CD4-positive, alpha-beta memory T cell (primary cell): ENCODE results near the gene PRKAG1. TPM values are rescaled to one million over a fixed set of nuclear protein-coding genes. Genes with fewer than 3 reads are reported as not detected.

Source experiments
- CTCF ChIA-PET: fragments of 350-600 bp; sonication (Branson Sonifier 250); formaldehyde crosslinking; loops from one replicate; lab custom pipeline; 2021; ENCODE audit warnings: inconsistent platforms; ENCODE audit not compliant: partially characterized antibody; lab: Charles Lee
- POLR2A ChIA-PET: fragments of 350-600 bp; sonication (Branson Sonifier 250); formaldehyde crosslinking; loops from one replicate; lab custom pipeline; 2021; ENCODE audit not compliant: partially characterized antibody; lab: Charles Lee
- DNase-seq, 5 donors: peaks; one replicate each; pipeline versions ENCODE4 v3.0.0 to v3.0.0-alpha.2; 2020 to 2022; ENCODE audit warnings: mixed read lengths in 1 of 5
- H3K27ac ChIP-seq: one replicate; pipeline ENCODE4 v1.7.0; 2013; ENCODE audit warnings: low read depth, low read length
- H3K27me3 ChIP-seq: 2 replicates; pipeline ENCODE4 v1.7.0; 2013; ENCODE audit warnings: mild to moderate bottlenecking, low read length, moderate library complexity; ENCODE audit not compliant: insufficient read depth
- H3K36me3 ChIP-seq: 2 replicates; pipeline ENCODE4 v1.7.0; 2013; ENCODE audit warnings: mild to moderate bottlenecking, low read length, moderate library complexity; ENCODE audit not compliant: insufficient read depth
- H3K4me1 ChIP-seq: 2 replicates; pipeline ENCODE4 v1.7.0; 2013; ENCODE audit warnings: mild to moderate bottlenecking, low read length, moderate library complexity; ENCODE audit not compliant: insufficient read depth
- H3K4me3 ChIP-seq, 2 donors: one replicate each; pipeline ENCODE4 v1.7.0; 2013; ENCODE audit warnings: low read length in 2 of 2, mild to moderate bottlenecking in 1 of 2
- H3K9me3 ChIP-seq, 2 donors: one replicate each; pipeline ENCODE4 v1.7.0; 2013; ENCODE audit warnings: low read length in 2 of 2, control low read depth in 1 of 2; ENCODE audit not compliant: control insufficient read depth in 1 of 2
- H3K27ac Mint-ChIP-seq, 7 donors: one replicate each; pipeline ENCODE4 v1.8.0; 2020 to 2021; ENCODE audit warnings: mixed read lengths in 7 of 7, mild to moderate bottlenecking in 6 of 7, inconsistent platforms in 3 of 7, moderate library complexity in 3 of 7
- H3K27me3 Mint-ChIP-seq, 2 donors: one replicate each; pipeline ENCODE4 v1.8.0; 2020 to 2021; ENCODE audit warnings: mixed read lengths in 2 of 2
- H3K36me3 Mint-ChIP-seq, 2 donors: one replicate each; pipeline ENCODE4 v1.8.0; 2020 to 2021; ENCODE audit warnings: mixed read lengths in 2 of 2, inconsistent platforms in 1 of 2, mild to moderate bottlenecking in 1 of 2
- H3K4me1 Mint-ChIP-seq, 4 donors: one replicate each; pipeline ENCODE4 v1.8.0; 2020 to 2021; ENCODE audit warnings: mixed read lengths in 4 of 4, mild to moderate bottlenecking in 1 of 4
- H3K4me3 Mint-ChIP-seq, 8 donors: one replicate each; pipeline ENCODE4 v1.8.0; 2020 to 2021; ENCODE audit warnings: mixed read lengths in 8 of 8, mild to moderate bottlenecking in 7 of 8, moderate library complexity in 6 of 8, inconsistent platforms in 3 of 8
- H3K9me3 Mint-ChIP-seq, 8 donors: one replicate each; pipeline ENCODE4 v1.8.0; 2020 to 2021; ENCODE audit warnings: mixed read lengths in 8 of 8, mild to moderate bottlenecking in 5 of 8, inconsistent platforms in 3 of 8, moderate library complexity in 1 of 8
- intact Hi-C: fragments of 100-400 bp; cut with micrococcal nuclease; formaldehyde crosslinking; loops from one replicate; pipeline ENCODE4 v1.15.1; 2023
- polyA plus RNA-seq, 2 donors: library from polyadenylated mRNA; unstranded; fragments of 300-500 nt; fragmentation: Illumina TruSeq; gene quantifications; one replicate each; pipeline ENCODE4 v1.2.3, GENCODE V29; 2021
- total RNA-seq, 2 experiments: library from RNA; stranded (reverse); gene quantifications; one replicate each; pipeline ENCODE4 v1.2.3, GENCODE V29; 2021

Gene PRKAG1
- total and polyA plus RNA-seq, 4 experiments from 2014 or later = 47.8 to 53.7 (median 49.6) TPM

DNA sequence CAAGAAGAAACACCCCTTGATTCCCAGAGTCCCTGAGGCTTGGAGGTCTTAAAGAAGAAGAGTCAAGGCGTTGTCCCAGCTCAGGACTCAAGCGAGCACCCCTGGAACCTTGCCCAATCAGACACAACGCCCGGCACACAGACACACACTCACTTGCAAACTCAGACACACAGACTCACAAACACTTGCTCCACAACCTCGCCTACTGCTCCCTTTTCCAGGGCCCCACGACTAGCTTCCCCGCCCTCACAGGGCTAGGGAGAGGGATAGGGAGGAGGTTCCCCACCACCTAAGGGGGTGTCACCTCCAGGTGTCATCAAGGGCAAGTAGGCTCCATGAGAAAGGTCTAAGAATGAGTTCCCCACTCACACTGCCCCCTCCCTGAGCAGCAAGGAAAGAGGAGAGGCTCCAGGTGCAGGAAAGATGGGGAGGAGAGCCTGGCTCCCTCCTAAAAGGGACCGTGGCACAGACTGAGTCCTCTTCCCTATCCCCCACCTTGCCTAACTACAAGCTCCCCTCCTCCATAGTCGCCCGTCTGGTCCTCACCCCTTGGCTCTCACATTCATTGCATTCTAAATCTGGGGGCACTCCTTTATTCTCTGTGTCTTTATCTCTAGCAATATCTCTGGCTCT lies 47.8 kb downstream of the PRKAG1 start:
- Histone ChIP-seq H3K27ac (no peak overlapping the region), H3K9me3 (no peaks in the 10 kb centered on the region), H3K36me3 (no peaks in the 10 kb centered on the region), H3K27me3 (peaks cover 26% of the 10 kb centered on the region), H3K4me1 (peaks cover 39% of the 10 kb centered on the region), H3K4me3 (peak overlapping the region in 1 of 2 donors; percentile 41)
- peak overlapping the region in 6 of 7 donors; percentile 4 to 88 (median 48) for H3K27ac Mint-ChIP-seq
- H3K9me3 Mint-ChIP-seq = peaks cover 0 to 2% (median 0%) of the 10 kb centered on the region in 8 donors
- POLR2A ChIA-PET = interaction anchor here (1.2 to 4.7 kb wide), 3 partner anchors 9 to 16 kb away, joined by 4 to 36 read pairs (median 5); partner anchors contain the start of genes ARF3 and WNT1
- no peak for DNase-seq
- no peaks in the 10 kb centered on the region for H3K36me3 Mint-ChIP-seq
- H3K4me3 Mint-ChIP-seq = peak overlapping the region; percentile 51 to 87 (median 72)
- CTCF ChIA-PET = interaction anchor here (0.6 to 2.3 kb wide), 7 partner anchors 13 to 1759 kb away, joined by 3 to 13 read pairs (median 3); no protein-coding TSS in a partner anchor
- intact Hi-C loops = loop anchor here (1.0 kb wide), 1 partner anchor 9 kb away; no protein-coding TSS in a partner anchor
- H3K4me1 Mint-ChIP-seq = peaks cover 13 to 39% (median 26%) of the 10 kb centered on the region in 4 donors
- peaks cover 29 to 30% of the 10 kb centered on the region in 2 donors for H3K27me3 Mint-ChIP-seq

GRCh38 chr12:48969833-48970701 lies 48.5 kb downstream of the PRKAG1 start:
- Histone ChIP-seq H3K27me3 (peaks cover 26% of the 10 kb centered on the region), H3K4me1 (peaks cover 39% of the 10 kb centered on the region), H3K4me3 (peak overlapping the region in 1 of 2 donors; percentile 41), H3K36me3 (no peaks in the 10 kb centered on the region), H3K9me3 (no peaks in the 10 kb centered on the region), H3K27ac (no peak overlapping the region)
- Mint-ChIP-seq H3K27me3 (peaks cover 27 to 30% of the 10 kb centered on the region in 2 donors), H3K27ac (peak overlapping the region in 2 of 7 donors; percentile 44 to 51), H3K4me1 (peaks cover 13 to 39% (median 26%) of the 10 kb centered on the region in 4 donors), H3K9me3 (peaks cover 0 to 2% (median 0%) of the 10 kb centered on the region in 8 donors), H3K4me3 (peak overlapping the region; percentile 12 to 87 (median 64)), H3K36me3 (no peaks in the 10 kb centered on the region)
- CTCF ChIA-PET = interaction anchor here (0.6 to 5.9 kb wide), 11 partner anchors 8 to 1758 kb away, joined by 3 to 55 read pairs (median 4); partner anchors contain the start of genes ARF3, FKBP11 and WNT1
- intact Hi-C loops = loop anchor here (1.0 kb wide), 1 partner anchor 10 kb away; no protein-coding TSS in a partner anchor
- POLR2A ChIA-PET = interaction anchor here (0.7 to 4.7 kb wide), 8 partner anchors 10 to 118 kb away, joined by 3 to 36 read pairs (median 4); partner anchors contain the start of genes ARF3, DDX23 and WNT1
- peak in 3 of 5 donors; percentile 37 to 47 (median 38) for DNase-seq

- no peak overlapping the region for H3K27ac ChIP-seq
- no peak for DNase-seq
- intact Hi-C loops = no loop called here
- H3K27me3 Mint-ChIP-seq = peaks cover 25% of the 10 kb centered on the region in 2 donors
- no peaks in the 10 kb centered on the region for H3K36me3 Mint-ChIP-seq
- ChIA-PET CTCF (interaction anchor here (0.7 to 5.9 kb wide), 13 partner anchors 9 to 187 kb away, joined by 3 to 55 read pairs (median 5); partner anchors contain the start of genes ARF3, FKBP11 and WNT1), POLR2A (interaction anchor here (0.7 to 4.7 kb wide), 7 partner anchors 11 to 117 kb away, joined by 3 to 36 read pairs (median 4); partner anchors contain the start of genes ARF3, DDX23 and WNT1)
- H3K27me3 ChIP-seq = peaks cover 26% of the 10 kb centered on the region
- no peaks in the 10 kb centered on the region for H3K9me3 ChIP-seq
- H3K4me1 Mint-ChIP-seq = peaks cover 13 to 39% (median 26%) of the 10 kb centered on the region in 4 donors
- peak overlapping the region in 6 of 8 donors; percentile 26 to 72 (median 34) for H3K4me3 Mint-ChIP-seq
- H3K9me3 Mint-ChIP-seq = peaks cover 0 to 2% (median 0%) of the 10 kb centered on the region in 8 donors
- peaks cover 39% of the 10 kb centered on the region for H3K4me1 ChIP-seq
- H3K27ac Mint-ChIP-seq = peak overlapping the region in 2 of 7 donors; percentile 24 to 29
- no peak overlapping the region for H3K4me3 ChIP-seq
- H3K36me3 ChIP-seq = no peaks in the 10 kb centered on the region
These were observed 49.3 kb downstream of the PRKAG1 start for GRCh38 chr12:48969160-48969771.

- Histone ChIP-seq H3K4me1 (peaks cover 39% of the 10 kb centered on the region), H3K4me3 (no peak overlapping the region), H3K9me3 (no peaks in the 10 kb centered on the region), H3K27me3 (peaks cover 24% of the 10 kb centered on the region), H3K36me3 (no peaks in the 10 kb centered on the region), H3K27ac (no peak overlapping the region)
- intact Hi-C loops = no loop called here
- peaks cover 13 to 39% (median 26%) of the 10 kb centered on the region in 4 donors for H3K4me1 Mint-ChIP-seq
- DNase-seq = no peak
- H3K36me3 Mint-ChIP-seq = no peaks in the 10 kb centered on the region
- H3K9me3 Mint-ChIP-seq = peaks cover 0 to 2% (median 0%) of the 10 kb centered on the region in 8 donors
- ChIA-PET CTCF (interaction anchor here (0.9 to 5.9 kb wide), 12 partner anchors 9 to 120 kb away, joined by 3 to 55 read pairs (median 5); partner anchors contain the start of genes ARF3 and WNT1), POLR2A (interaction anchor here (3.3 to 4.7 kb wide), 2 partner anchors 11 kb away, joined by 18 to 36 read pairs; partner anchors contain the start of genes ARF3 and WNT1)
- H3K27ac Mint-ChIP-seq = peak overlapping the region in 1 of 7 donors; percentile 57
- H3K4me3 Mint-ChIP-seq = peak overlapping the region in 1 of 8 donors; percentile 29
- peaks cover 24 to 25% of the 10 kb centered on the region in 2 donors for H3K27me3 Mint-ChIP-seq
These were observed 50.1 kb downstream of the PRKAG1 start for GRCh38 chr12:48968467-48968866.

DNA sequence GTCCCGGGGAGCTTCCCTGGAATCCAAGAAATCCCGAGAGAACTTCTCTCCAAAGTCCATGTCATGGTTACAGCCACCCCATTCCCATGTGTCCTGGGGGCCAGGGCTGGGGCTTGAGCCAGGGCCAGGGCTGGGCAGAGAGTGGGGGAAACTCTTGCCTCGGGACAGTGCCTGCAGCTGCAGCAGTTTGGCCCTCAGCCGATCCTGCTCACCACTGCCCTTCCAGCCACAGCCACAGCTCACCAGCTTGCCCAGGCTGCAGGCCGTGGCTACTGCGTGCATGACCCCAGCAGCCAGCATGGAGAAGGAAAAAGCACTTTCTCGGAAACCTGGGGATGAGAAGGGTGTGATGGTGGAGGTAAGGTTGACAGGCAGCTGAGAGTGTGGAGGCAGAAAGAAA lies 50.6 kb downstream of the PRKAG1 start:
- Mint-ChIP-seq H3K27ac (no peak overlapping the region), H3K4me1 (peaks cover 13 to 39% (median 25%) of the 10 kb centered on the region in 4 donors), H3K9me3 (peaks cover 0 to 2% (median 0%) of the 10 kb centered on the region in 8 donors), H3K36me3 (no peaks in the 10 kb centered on the region), H3K27me3 (peaks cover 21% of the 10 kb centered on the region in 2 donors), H3K4me3 (no peak overlapping the region)
- Histone ChIP-seq H3K4me1 (peaks cover 39% of the 10 kb centered on the region), H3K4me3 (no peak overlapping the region), H3K27ac (no peak overlapping the region), H3K27me3 (peaks cover 19% of the 10 kb centered on the region), H3K36me3 (no peaks in the 10 kb centered on the region), H3K9me3 (no peaks in the 10 kb centered on the region)
- ChIA-PET POLR2A (interaction anchor here (3.3 to 4.7 kb wide), 2 partner anchors 10 to 12 kb away, joined by 18 to 36 read pairs; partner anchors contain the start of genes ARF3 and WNT1), CTCF (interaction anchor here (0.9 to 5.9 kb wide), 10 partner anchors 8 to 120 kb away, joined by 3 to 55 read pairs (median 5); partner anchors contain the start of genes ARF3 and WNT1)
- intact Hi-C loops = no loop called here
- DNase-seq = no peak
